Measurements from ENCODE around the gene SLC17A9.

Gene SLC17A9

GRCh38 chr20:62913043-62913630 lies 39.4 kb upstream of the SLC17A9 start:
- POLR2A ChIA-PET (ENCODE audit: low non-redundant PET), result no interaction called here
- DNase-seq (ENCODE audit: low spot score), result no peak
- TF ChIP-seq, protein P1, sequence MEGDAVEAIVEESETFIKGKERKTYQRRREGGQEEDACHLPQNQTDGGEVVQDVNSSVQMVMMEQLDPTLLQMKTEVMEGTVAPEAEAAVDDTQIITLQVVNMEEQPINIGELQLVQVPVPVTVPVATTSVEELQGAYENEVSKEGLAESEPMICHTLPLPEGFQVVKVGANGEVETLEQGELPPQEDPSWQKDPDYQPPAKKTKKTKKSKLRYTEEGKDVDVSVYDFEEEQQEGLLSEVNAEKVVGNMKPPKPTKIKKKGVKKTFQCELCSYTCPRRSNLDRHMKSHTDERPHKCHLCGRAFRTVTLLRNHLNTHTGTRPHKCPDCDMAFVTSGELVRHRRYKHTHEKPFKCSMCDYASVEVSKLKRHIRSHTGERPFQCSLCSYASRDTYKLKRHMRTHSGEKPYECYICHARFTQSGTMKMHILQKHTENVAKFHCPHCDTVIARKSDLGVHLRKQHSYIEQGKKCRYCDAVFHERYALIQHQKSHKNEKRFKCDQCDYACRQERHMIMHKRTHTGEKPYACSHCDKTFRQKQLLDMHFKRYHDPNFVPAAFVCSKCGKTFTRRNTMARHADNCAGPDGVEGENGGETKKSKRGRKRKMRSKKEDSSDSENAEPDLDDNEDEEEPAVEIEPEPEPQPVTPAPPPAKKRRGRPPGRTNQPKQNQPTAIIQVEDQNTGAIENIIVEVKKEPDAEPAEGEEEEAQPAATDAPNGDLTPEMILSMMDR (conservative IDR thresholded peaks at IDR 0.05; ENCODE audit: low read depth), result no peak
- CTCF ChIA-PET, result interaction anchor here (1.6 kb wide), 1 partner anchor 13 kb away, joined by 6 read pairs; no protein-coding TSS in a partner anchor
- H3K27ac ChIP-seq, result peak overlapping the region; percentile 35

- POLR2A ChIA-PET (ENCODE audit: low non-redundant PET), result interaction anchor here (1.2 kb wide), 1 partner anchor 11 kb away, joined by 3 read pairs; no protein-coding TSS in a partner anchor
- TF ChIP-seq, protein P1 (conservative IDR thresholded peaks at IDR 0.05; ENCODE audit: low read depth), result no peak
- CTCF ChIA-PET, result interaction anchor here (0.6 to 1.6 kb wide), 3 partner anchors 15 to 252 kb away, joined by 3 to 6 read pairs (median 3); no protein-coding TSS in a partner anchor
- DNase-seq (ENCODE audit: low spot score), result no peak
- H3K27ac ChIP-seq, result no peak overlapping the region; the same call in 1 of the 2 replicates
Observed at GRCh38 chr20:62914436-62914835, 38.1 kb upstream of the SLC17A9 start.

- POLR2A ChIA-PET (ENCODE audit: low non-redundant PET), result interaction anchor here (1.2 kb wide), 1 partner anchor 12 kb away, joined by 3 read pairs; no protein-coding TSS in a partner anchor
- TF ChIP-seq, protein P1 (conservative IDR thresholded peaks at IDR 0.05; ENCODE audit: low read depth), result no peak
- CTCF ChIA-PET, result interaction anchor here (1.3 kb wide), 1 partner anchor 58 kb away, joined by 3 read pairs; no protein-coding TSS in a partner anchor
- peak overlapping the region; percentile 10; the same call in 1 of the 2 replicates for H3K27ac ChIP-seq
- DNase-seq (ENCODE audit: low spot score), result no peak
Observed at GRCh38 chr20:62914970-62915457, 37.5 kb upstream of the SLC17A9 start.

- no peak for DNase-seq (ENCODE audit: low spot score)
- POLR2A ChIA-PET (ENCODE audit: low non-redundant PET), result interaction anchor here (1.1 kb wide), 1 partner anchor 8 kb away, joined by 4 read pairs; no protein-coding TSS in a partner anchor
- CTCF ChIA-PET, result interaction anchor here (0.6 to 1.5 kb wide), 7 partner anchors 10 to 70 kb away, joined by 3 to 6 read pairs (median 4); no protein-coding TSS in a partner anchor
- TF ChIP-seq, protein P1 (conservative IDR thresholded peaks at IDR 0.05; ENCODE audit: low read depth), result no peak
- peak overlapping the region; percentile 37 for H3K27ac ChIP-seq
Observed at GRCh38 chr20:62916703-62917476, 35.6 kb upstream of the SLC17A9 start.

DNA sequence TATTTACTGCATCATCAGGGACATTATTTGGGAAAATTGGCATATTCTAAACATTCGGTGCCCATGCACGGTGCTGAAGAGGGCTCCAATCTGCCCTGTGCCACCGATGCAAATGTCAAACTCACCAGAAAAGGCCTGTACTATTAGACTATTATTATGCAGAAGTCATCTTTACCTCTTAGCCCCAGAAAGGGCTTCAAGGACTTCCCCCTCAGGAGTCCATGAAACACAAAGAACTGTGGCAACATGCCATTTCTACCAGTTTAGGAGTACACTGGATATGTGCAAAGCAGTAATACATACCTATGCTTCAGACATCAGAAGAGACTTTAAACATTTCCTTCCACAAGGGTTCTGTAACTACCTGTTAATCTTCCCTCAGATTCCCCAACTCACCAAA lies 34.8 kb upstream of the SLC17A9 start:
- no peak for DNase-seq (ENCODE audit: low spot score)

More for the DNA sequence above, 34.8 kb upstream of the SLC17A9 start:
- H3K27ac ChIP-seq, result no peak overlapping the region
- CTCF ChIA-PET, result interaction anchor here (1.1 to 1.9 kb wide), 3 partner anchors 10 to 20 kb away, joined by 4 to 8 read pairs (median 8); no protein-coding TSS in a partner anchor
- POLR2A ChIA-PET (ENCODE audit: low non-redundant PET), result no interaction called here
- TF ChIP-seq, protein P1 (conservative IDR thresholded peaks at IDR 0.05; ENCODE audit: low read depth), result no peak
